Measurements from ENCODE around the gene ATG5. TPM values are rescaled to one million over a fixed set of nuclear protein-coding genes. Genes with fewer than 3 reads are reported as not detected.

The ATG5 gene
- total RNA-seq, 1 experiment from 2014 or later, result 35.1 TPM

- Mint-ChIP-seq H3K27me3 (ENCODE audit: unreplicated experiment) (peaks cover 10% of the 10 kb centered on the region), H3K36me3 (ENCODE audit: insufficient read depth, unreplicated experiment) (no peaks in the 10 kb centered on the region), H3K4me1 (ENCODE audit: low read depth, unreplicated experiment) (no peaks in the 10 kb centered on the region), H3K4me3 (ENCODE audit: low read depth, unreplicated experiment) (no peak overlapping the region), H3K9me3 (ENCODE audit: low read depth, unreplicated experiment) (no peaks in the 10 kb centered on the region), H3K27ac (ENCODE audit: unreplicated experiment) (no peak overlapping the region)
- DNase-seq, result no peak
- CTCF ChIA-PET, result interaction anchor here (0.5 kb wide), 1 partner anchor 1096 kb away, joined by 3 read pairs; no protein-coding TSS in a partner anchor
- no TSS peak for BruUV-seq (replicated peaks)
- no peak for TF ChIP-seq CTCF (IDR thresholded peaks at IDR 0.05; ENCODE audit: unreplicated experiment)
- intact Hi-C loops (cut with micrococcal nuclease; ENCODE audit: unreplicated experiment), result no loop called here
Observed at GRCh38 chr6:106145144-106145543, 180.4 kb downstream of the ATG5 start.

DNA sequence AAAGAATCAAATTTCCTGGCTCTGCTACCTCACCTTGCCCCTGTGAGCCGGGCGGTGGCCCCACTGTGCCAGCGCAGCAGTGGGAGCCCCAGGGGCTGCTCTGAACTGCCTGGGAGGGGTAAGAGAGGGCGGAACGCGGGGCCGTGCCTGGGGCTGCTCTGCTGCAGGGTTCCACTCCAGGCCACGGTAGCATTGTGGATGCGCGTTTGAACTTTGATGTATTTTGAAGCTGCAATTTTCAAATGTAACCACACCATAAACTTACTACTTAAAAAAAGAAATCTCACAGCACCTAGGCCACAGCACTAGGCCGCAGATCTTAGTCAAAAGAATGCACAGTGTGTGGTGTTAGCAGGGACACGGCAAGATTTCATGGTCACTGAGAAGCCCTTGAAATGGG, 181.9 kb downstream of the ATG5 start:
- TF ChIP-seq CTCF (IDR thresholded peaks at IDR 0.05; ENCODE audit: unreplicated experiment), result no peak
- Mint-ChIP-seq H3K36me3 (ENCODE audit: insufficient read depth, unreplicated experiment) (no peaks in the 10 kb centered on the region), H3K4me1 (ENCODE audit: low read depth, unreplicated experiment) (no peaks in the 10 kb centered on the region), H3K27me3 (ENCODE audit: unreplicated experiment) (peaks cover 10% of the 10 kb centered on the region), H3K4me3 (ENCODE audit: low read depth, unreplicated experiment) (no peak overlapping the region), H3K9me3 (ENCODE audit: low read depth, unreplicated experiment) (no peaks in the 10 kb centered on the region), H3K27ac (ENCODE audit: unreplicated experiment) (no peak overlapping the region)
- intact Hi-C loops (cut with micrococcal nuclease; ENCODE audit: unreplicated experiment), result no loop called here
- no TSS peak for BruUV-seq (replicated peaks)
- no peak for DNase-seq
- CTCF ChIA-PET, result interaction anchor here (0.5 kb wide), 1 partner anchor 124 kb away, joined by 5 read pairs; no protein-coding TSS in a partner anchor

GRCh38 chr6:106142876-106143431, 182.6 kb downstream of the ATG5 start:
- CTCF ChIA-PET, result interaction anchor here (0.5 kb wide), 1 partner anchor 123 kb away, joined by 5 read pairs; no protein-coding TSS in a partner anchor
- intact Hi-C loops (cut with micrococcal nuclease; ENCODE audit: unreplicated experiment), result no loop called here

DNA sequence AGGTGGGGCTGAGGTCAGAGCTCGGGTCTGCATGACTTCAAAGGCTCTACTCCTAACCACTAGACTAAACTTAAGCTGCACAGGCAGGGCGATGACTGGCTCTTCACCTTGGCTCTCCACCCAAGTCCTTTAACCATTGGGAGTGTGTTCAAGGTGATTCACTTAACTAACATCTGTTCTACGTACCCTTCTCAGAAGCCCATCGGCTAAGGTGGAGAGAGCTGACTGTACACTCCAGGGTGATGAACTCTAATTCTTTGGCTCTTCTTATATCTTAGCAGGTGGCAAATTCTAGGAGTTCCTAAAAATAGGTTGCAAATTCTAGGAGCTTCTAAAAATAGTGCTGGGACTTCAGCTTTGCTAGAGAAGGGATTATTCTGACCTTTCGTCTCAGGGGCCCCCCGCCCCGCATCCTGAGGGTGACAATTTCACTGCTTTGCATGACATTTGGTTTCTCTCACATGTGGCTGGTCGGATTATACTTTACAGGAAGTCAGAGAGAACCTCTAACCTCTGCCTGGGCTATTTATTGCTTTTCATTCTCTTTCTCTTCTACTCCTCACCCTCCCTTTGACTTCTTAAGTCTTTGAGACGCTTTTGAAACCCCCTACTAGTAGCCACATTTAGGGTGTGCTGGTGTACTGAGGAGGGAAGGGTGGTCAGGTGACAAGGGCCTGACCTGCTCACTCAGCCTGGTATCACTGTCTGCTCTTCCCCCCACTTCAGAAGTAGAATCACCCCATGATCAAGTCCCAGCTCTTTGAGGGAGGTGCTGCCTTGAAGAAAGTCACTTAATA, 183.9 kb downstream of the ATG5 start:
- no TSS peak for BruUV-seq (replicated peaks)
- H3K36me3 Mint-ChIP-seq (ENCODE audit: insufficient read depth, unreplicated experiment), result no peaks in the 10 kb centered on the region

More at GRCh38 chr6:106142876-106143431, 182.6 kb downstream of the ATG5 start:
- peaks cover 10% of the 10 kb centered on the region for H3K27me3 Mint-ChIP-seq (ENCODE audit: unreplicated experiment)
- DNase-seq, result no peak
- no TSS peak for BruUV-seq (replicated peaks)
- H3K9me3 Mint-ChIP-seq (ENCODE audit: low read depth, unreplicated experiment), result no peaks in the 10 kb centered on the region
- no peak for TF ChIP-seq CTCF (IDR thresholded peaks at IDR 0.05; ENCODE audit: unreplicated experiment)
- no peak overlapping the region for H3K4me3 Mint-ChIP-seq (ENCODE audit: low read depth, unreplicated experiment)
- H3K4me1 Mint-ChIP-seq (ENCODE audit: low read depth, unreplicated experiment), result no peaks in the 10 kb centered on the region
- no peak overlapping the region for H3K27ac Mint-ChIP-seq (ENCODE audit: unreplicated experiment)
- H3K36me3 Mint-ChIP-seq (ENCODE audit: insufficient read depth, unreplicated experiment), result no peaks in the 10 kb centered on the region

More for the DNA sequence above, 183.9 kb downstream of the ATG5 start:
- H3K9me3 Mint-ChIP-seq (ENCODE audit: low read depth, unreplicated experiment), result no peaks in the 10 kb centered on the region
- peaks cover 10% of the 10 kb centered on the region for H3K27me3 Mint-ChIP-seq (ENCODE audit: unreplicated experiment)
- H3K4me1 Mint-ChIP-seq (ENCODE audit: low read depth, unreplicated experiment), result no peaks in the 10 kb centered on the region
- CTCF ChIA-PET, result no interaction called here
- DNase-seq, result no peak
- no peak overlapping the region for H3K27ac Mint-ChIP-seq (ENCODE audit: unreplicated experiment)
- no peak overlapping the region for H3K4me3 Mint-ChIP-seq (ENCODE audit: low read depth, unreplicated experiment)
- no peak for TF ChIP-seq CTCF (IDR thresholded peaks at IDR 0.05; ENCODE audit: unreplicated experiment)
- intact Hi-C loops (cut with micrococcal nuclease; ENCODE audit: unreplicated experiment), result no loop called here

All from Calu3 (cell line).